ENCODE results near the gene PDE10A.

Gene PDE10A

DNA sequence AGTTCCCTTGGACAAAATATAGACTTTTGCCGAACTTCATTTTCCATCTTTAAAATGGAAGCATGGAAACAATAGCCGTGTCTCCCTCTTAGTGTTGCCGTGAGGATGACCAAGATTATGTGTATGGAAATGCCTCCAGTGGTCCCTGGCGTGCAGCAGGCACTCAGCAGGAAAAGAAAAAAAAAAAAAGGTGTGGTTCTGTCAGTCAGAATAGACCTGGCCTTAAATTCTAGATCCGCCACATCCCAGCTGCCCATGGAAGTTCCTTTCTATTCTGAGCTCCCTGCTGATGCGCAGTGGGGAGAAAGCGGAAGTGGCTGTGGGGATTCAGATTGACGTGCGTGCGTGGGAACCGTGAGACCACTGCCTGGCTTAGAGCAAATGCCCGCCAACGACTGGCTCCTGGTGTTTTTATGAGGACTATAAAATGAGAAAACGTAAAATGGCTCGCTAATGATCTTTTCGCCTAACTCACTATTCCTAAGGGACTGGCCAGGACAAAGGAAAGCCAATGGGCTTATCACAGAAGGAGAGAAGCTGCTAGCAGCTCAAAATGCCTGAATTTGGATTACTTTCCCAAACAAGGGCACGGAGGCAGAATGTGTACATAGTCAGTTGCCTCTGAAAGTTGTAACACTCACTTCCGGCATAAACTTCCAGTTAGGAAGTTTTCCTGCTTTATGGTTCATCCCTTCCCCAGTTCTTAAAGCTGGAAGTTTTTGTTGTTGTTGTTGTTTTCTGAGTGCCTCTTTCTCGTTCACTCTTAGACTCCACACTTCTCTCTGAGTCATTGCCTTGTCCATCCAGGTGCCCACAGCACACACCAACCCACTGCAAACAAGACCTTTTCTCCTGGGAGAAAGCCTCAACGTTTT is 11.4 kb upstream of the PDE10A start:
- Histone ChIP-seq H3K9ac (ENCODE audit: low read length) (no peak overlapping the region), H3K79me2 (ENCODE audit: insufficient read depth, low read length) (no peaks in the 10 kb centered on the region), H3K4me2 (ENCODE audit: low read length) (no peak overlapping the region), H3F3A (ENCODE audit: insufficient read depth, low read length) (no peaks in the 10 kb centered on the region), H3K4me1 (ENCODE audit: insufficient read depth, low read length, severe bottlenecking) (no peaks in the 10 kb centered on the region), H3K4me3 (ENCODE audit: low read depth, low read length, poor library complexity, severe bottlenecking) (no peak overlapping the region), H2AFZ (ENCODE audit: low read length) (no peak overlapping the region), H3K36me3 (ENCODE audit: insufficient read depth, low read length) (no peaks in the 10 kb centered on the region), H3K27ac (ENCODE audit: low read depth, low read length, poor library complexity, severe bottlenecking) (no peak overlapping the region), H3K27me3 (ENCODE audit: insufficient read depth, low read length) (no peaks in the 10 kb centered on the region), H3K9me2 (ENCODE audit: low read depth, low read length) (no peaks in the 10 kb centered on the region), H4K20me1 (ENCODE audit: insufficient read depth, low read length) (no peaks in the 10 kb centered on the region), H3K9me3 (ENCODE audit: low read length) (no peaks in the 10 kb centered on the region)
- TF ChIP-seq EZH2 (IDR thresholded peaks at IDR 0.05; ENCODE audit: borderline replicate concordance, low read length) = no peak
- TF ChIP-seq, protein P1, sequence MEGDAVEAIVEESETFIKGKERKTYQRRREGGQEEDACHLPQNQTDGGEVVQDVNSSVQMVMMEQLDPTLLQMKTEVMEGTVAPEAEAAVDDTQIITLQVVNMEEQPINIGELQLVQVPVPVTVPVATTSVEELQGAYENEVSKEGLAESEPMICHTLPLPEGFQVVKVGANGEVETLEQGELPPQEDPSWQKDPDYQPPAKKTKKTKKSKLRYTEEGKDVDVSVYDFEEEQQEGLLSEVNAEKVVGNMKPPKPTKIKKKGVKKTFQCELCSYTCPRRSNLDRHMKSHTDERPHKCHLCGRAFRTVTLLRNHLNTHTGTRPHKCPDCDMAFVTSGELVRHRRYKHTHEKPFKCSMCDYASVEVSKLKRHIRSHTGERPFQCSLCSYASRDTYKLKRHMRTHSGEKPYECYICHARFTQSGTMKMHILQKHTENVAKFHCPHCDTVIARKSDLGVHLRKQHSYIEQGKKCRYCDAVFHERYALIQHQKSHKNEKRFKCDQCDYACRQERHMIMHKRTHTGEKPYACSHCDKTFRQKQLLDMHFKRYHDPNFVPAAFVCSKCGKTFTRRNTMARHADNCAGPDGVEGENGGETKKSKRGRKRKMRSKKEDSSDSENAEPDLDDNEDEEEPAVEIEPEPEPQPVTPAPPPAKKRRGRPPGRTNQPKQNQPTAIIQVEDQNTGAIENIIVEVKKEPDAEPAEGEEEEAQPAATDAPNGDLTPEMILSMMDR (IDR thresholded peaks at IDR 0.05; ENCODE audit: low read length) = no peak

DNA sequence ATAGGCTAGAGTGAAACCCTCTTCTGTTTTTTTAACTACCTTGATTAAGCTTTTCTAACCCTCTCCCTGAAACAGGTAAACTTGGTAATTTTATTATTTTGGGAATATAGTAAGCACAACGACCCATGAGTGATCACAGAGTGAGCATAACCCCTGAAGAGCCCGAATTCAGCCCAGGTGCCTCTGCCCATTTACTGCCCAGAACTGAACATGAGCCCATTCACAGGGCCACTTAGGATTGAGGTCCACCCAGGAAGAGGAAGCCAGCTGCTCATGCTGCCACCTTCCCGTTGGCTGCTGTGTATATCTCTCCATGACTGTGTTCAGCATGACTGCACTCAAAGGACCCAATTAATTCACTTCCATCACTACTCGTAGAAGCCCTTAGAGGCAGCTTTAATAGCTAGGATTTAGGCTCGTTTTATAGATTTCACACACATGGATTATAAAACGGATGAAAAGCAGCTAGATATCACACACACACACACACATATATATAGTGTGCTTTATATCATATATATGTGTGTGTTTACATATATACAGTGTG is 8.3 kb upstream of the PDE10A start:
- Histone ChIP-seq H3K4me2 (ENCODE audit: low read length) (no peak overlapping the region), H4K20me1 (ENCODE audit: insufficient read depth, low read length) (no peaks in the 10 kb centered on the region), H3K36me3 (ENCODE audit: insufficient read depth, low read length) (no peaks in the 10 kb centered on the region), H3K9me2 (ENCODE audit: low read depth, low read length) (no peaks in the 10 kb centered on the region), H2AFZ (ENCODE audit: low read length) (no peak overlapping the region), H3F3A (ENCODE audit: insufficient read depth, low read length) (no peaks in the 10 kb centered on the region), H3K9me3 (ENCODE audit: low read length) (no peaks in the 10 kb centered on the region), H3K79me2 (ENCODE audit: insufficient read depth, low read length) (no peaks in the 10 kb centered on the region), H3K9ac (ENCODE audit: low read length) (no peak overlapping the region), H3K27ac (ENCODE audit: low read depth, low read length, poor library complexity, severe bottlenecking) (no peak overlapping the region), H3K4me3 (ENCODE audit: low read depth, low read length, poor library complexity, severe bottlenecking) (no peak overlapping the region), H3K27me3 (ENCODE audit: insufficient read depth, low read length) (no peaks in the 10 kb centered on the region), H3K4me1 (ENCODE audit: insufficient read depth, low read length, severe bottlenecking) (no peaks in the 10 kb centered on the region)
- TF ChIP-seq, protein P1 (IDR thresholded peaks at IDR 0.05; ENCODE audit: low read length) = no peak

DNA sequence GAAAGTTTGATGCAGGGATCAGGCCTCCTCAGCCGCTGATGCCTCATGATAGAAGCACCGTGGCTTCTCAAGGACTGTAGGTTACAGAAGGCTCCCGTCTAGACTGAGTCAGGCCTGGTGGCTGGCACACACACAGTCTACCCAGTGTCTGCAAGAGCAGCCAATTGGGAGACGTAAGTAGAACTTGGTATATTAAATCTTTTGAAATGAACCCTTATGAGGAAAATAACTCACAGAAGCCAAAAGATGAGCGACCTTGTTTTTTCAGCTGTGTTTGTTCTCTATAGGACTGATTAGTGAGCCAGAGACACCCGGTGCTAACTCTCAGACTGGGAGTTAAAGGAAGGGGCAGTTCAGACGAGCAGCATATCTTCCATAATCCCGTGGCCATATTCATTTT is 5.9 kb upstream of the PDE10A start:
- H3K4me1 ChIP-seq (ENCODE audit: insufficient read depth, low read length, severe bottlenecking) = no peaks in the 10 kb centered on the region
- H3K9me3 ChIP-seq (ENCODE audit: low read length) = no peaks in the 10 kb centered on the region
- H3K9ac ChIP-seq (ENCODE audit: low read length) = no peak overlapping the region
- H3K4me3 ChIP-seq (ENCODE audit: low read depth, low read length, poor library complexity, severe bottlenecking) = no peak overlapping the region
- H3K4me2 ChIP-seq (ENCODE audit: low read length) = no peak overlapping the region
- no peaks in the 10 kb centered on the region for H3K27me3 ChIP-seq (ENCODE audit: insufficient read depth, low read length)
- H3K79me2 ChIP-seq (ENCODE audit: insufficient read depth, low read length) = no peaks in the 10 kb centered on the region
- TF ChIP-seq EZH2 (IDR thresholded peaks at IDR 0.05; ENCODE audit: borderline replicate concordance, low read length) = no peak
- TF ChIP-seq, protein P1 (IDR thresholded peaks at IDR 0.05; ENCODE audit: low read length) = no peak
- H2AFZ ChIP-seq (ENCODE audit: low read length) = no peak overlapping the region
- no peaks in the 10 kb centered on the region for H4K20me1 ChIP-seq (ENCODE audit: insufficient read depth, low read length)
- no peaks in the 10 kb centered on the region for H3K36me3 ChIP-seq (ENCODE audit: insufficient read depth, low read length)
- no peak overlapping the region for H3K27ac ChIP-seq (ENCODE audit: low read depth, low read length, poor library complexity, severe bottlenecking)
- H3K9me2 ChIP-seq (ENCODE audit: low read depth, low read length) = no peaks in the 10 kb centered on the region
- no peaks in the 10 kb centered on the region for H3F3A ChIP-seq (ENCODE audit: insufficient read depth, low read length)

Data from OCI-LY1 (cell line).